Endodermal cell (in vitro differentiated cells): ENCODE measurements around the gene DHRS12. TPM values are rescaled to one million over a fixed set of nuclear protein-coding genes. Genes with fewer than 3 reads are reported as not detected.

Experiments
- DNase-seq: peaks from one replicate; pipeline ENCODE4 v3.0.0-alpha.2; 2017
- H3K27ac ChIP-seq: 2 replicates; pipeline ENCODE4 v1.5.1; 2013; ENCODE audit warnings: mild to moderate bottlenecking, low read depth, low read length, moderate library complexity
- H3K27me3 ChIP-seq: 2 replicates; pipeline ENCODE4 v1.6.1; 2013; ENCODE audit warnings: mild to moderate bottlenecking, low read length, moderate library complexity; ENCODE audit not compliant: insufficient read depth, control insufficient read depth, poor library complexity, severe bottlenecking
- H3K36me3 ChIP-seq: 2 replicates; pipeline ENCODE4 v1.7.0; 2013; ENCODE audit warnings: mild to moderate bottlenecking, low read length, moderate library complexity; ENCODE audit not compliant: control insufficient read depth, insufficient read depth
- H3K4me1 ChIP-seq: one replicate; pipeline ENCODE4 v1.7.0; 2013; ENCODE audit warnings: low read length; ENCODE audit not compliant: control insufficient read depth, insufficient read depth
- H3K4me3 ChIP-seq: 2 replicates; pipeline ENCODE4 v1.5.1; 2013; ENCODE audit warnings: mild to moderate bottlenecking, low read length, moderate library complexity
- H3K9ac ChIP-seq: 2 replicates; pipeline ENCODE4 v1.6.1; 2013; ENCODE audit warnings: mild to moderate bottlenecking, low read length, moderate library complexity; ENCODE audit not compliant: poor library complexity, severe bottlenecking; ENCODE audit errors: extremely low read depth
- H3K9me3 ChIP-seq: 2 replicates; pipeline ENCODE4 v1.6.1; 2013; ENCODE audit warnings: mild to moderate bottlenecking, low read length, moderate library complexity; ENCODE audit not compliant: control insufficient read depth
- H3K27ac Mint-ChIP-seq: 2 replicates; pipeline ENCODE4 v1.8.0; 2020; ENCODE audit warnings: mixed read lengths
- H3K27me3 Mint-ChIP-seq: 2 replicates; pipeline ENCODE4 v1.8.0; 2021; ENCODE audit warnings: mild to moderate bottlenecking, mixed read lengths; ENCODE audit not compliant: insufficient read depth
- H3K36me3 Mint-ChIP-seq: 2 replicates; pipeline ENCODE4 v1.8.0; 2020; ENCODE audit warnings: low read depth, mixed read lengths
- H3K4me1 Mint-ChIP-seq: 2 replicates; pipeline ENCODE4 v1.8.0; 2020; ENCODE audit warnings: mixed read lengths
- H3K4me3 Mint-ChIP-seq: 2 replicates; pipeline ENCODE4 v1.8.0; 2020; ENCODE audit warnings: mild to moderate bottlenecking, moderate library complexity, mixed read lengths
- H3K9me3 Mint-ChIP-seq: 2 replicates; pipeline ENCODE4 v1.8.0; 2020; ENCODE audit warnings: mild to moderate bottlenecking, mixed read lengths
- WGBS, 2 experiments: methylation state at CpG; one replicate each; pipeline versions ENCODE4 v1.1.5 to v1.1.7; 2013; ENCODE audit warnings: missing lambda C conversion rate in 2 of 2, mixed read lengths in 1 of 2; ENCODE audit not compliant: insufficient coverage in 1 of 2, insufficient read length in 1 of 2; 5-methylcytosine and 5-hydroxymethylcytosine counted together
- total RNA-seq, 2 donors: library from RNA; stranded (reverse); fragmentation: NEBNext Ultra II Directional in 1 of 2; extraction: Animal tissue kit (Norgen Biotek cat#: 25700) in 1 of 2; gene quantifications; 2 replicates in 1 of 2; 3 replicates in 1 of 2; pipeline ENCODE4 v1.2.1, GENCODE V29; 2021
- TF ChIP-seq, protein P1 (sequence below): fragments of 200-600 bp; sonication (generic); conservative IDR thresholded peaks from 2 replicates; pipeline ENCODE4 v1.5.0; 2021; ENCODE audit warnings: antibody characterized with exemption, mild to moderate bottlenecking

DHRS12 gene
- total RNA-seq, 2 donors from 2014 or later = 13.8 to 19.8 TPM

DNA sequence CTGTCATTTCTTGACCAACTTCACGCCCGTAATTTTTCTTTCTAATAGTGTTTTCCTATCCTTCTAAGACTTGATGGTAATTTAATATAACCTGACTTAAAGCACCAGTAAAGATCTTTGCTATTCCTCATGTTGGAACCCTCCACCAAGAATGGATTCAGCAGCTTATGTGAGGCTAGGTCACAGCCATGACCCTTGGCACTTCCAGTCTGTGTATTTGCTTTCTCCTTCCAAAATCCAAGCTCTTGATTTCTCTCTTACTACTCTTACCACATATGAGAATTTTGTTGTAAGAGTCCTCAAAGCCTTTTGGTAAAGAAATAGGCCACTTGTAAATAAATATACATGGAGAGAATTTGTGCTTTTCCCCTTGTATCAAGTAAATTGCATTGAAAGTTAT is 61.4 kb downstream of the DHRS12 start:
- Mint-ChIP-seq H3K4me1 (no peaks in the 10 kb centered on the region), H3K4me3 (no peak overlapping the region), H3K36me3 (peaks cover 33% of the 10 kb centered on the region), H3K27me3 (no peaks in the 10 kb centered on the region), H3K9me3 (peaks cover 8% of the 10 kb centered on the region), H3K27ac (no peak overlapping the region)
- whole genome bisulfite sequencing, 2 experiments = 87 to 100% methylated on average over 2 of the region's 2 CpGs
- TF ChIP-seq, protein P1, sequence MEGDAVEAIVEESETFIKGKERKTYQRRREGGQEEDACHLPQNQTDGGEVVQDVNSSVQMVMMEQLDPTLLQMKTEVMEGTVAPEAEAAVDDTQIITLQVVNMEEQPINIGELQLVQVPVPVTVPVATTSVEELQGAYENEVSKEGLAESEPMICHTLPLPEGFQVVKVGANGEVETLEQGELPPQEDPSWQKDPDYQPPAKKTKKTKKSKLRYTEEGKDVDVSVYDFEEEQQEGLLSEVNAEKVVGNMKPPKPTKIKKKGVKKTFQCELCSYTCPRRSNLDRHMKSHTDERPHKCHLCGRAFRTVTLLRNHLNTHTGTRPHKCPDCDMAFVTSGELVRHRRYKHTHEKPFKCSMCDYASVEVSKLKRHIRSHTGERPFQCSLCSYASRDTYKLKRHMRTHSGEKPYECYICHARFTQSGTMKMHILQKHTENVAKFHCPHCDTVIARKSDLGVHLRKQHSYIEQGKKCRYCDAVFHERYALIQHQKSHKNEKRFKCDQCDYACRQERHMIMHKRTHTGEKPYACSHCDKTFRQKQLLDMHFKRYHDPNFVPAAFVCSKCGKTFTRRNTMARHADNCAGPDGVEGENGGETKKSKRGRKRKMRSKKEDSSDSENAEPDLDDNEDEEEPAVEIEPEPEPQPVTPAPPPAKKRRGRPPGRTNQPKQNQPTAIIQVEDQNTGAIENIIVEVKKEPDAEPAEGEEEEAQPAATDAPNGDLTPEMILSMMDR = no peak
- no peak overlapping the region for H3K9ac ChIP-seq
- H3K36me3 ChIP-seq = peaks cover 34% of the 10 kb centered on the region
- no peak for DNase-seq
- no peak overlapping the region for H3K27ac ChIP-seq
- H3K27me3 ChIP-seq = no peaks in the 10 kb centered on the region
- no peak overlapping the region for H3K4me3 ChIP-seq
- H3K9me3 ChIP-seq = peaks cover 18% of the 10 kb centered on the region
- H3K4me1 ChIP-seq = no peaks in the 10 kb centered on the region

DNA sequence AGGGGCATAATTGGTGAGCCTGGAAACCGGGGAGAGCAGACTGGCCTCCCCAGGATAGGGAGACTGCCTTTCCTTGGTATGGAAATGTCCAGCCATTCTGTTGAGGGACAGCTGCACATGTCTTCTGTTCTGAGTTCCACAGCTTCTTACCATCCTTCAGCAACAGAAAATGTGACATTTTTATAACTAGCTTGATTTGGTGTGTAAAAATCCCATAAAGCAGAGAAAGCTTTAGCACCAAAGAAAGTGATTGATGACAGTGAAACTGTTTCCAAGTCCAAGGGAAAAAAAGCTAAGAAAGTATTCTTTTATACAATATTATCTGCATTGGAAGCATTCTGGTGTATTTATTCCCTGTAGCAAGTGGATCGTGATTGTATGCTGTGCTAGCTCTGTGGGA is 61.9 kb downstream of the DHRS12 start:
- H3K27me3 Mint-ChIP-seq = no peaks in the 10 kb centered on the region
- TF ChIP-seq, protein P1 = no peak

DNA sequence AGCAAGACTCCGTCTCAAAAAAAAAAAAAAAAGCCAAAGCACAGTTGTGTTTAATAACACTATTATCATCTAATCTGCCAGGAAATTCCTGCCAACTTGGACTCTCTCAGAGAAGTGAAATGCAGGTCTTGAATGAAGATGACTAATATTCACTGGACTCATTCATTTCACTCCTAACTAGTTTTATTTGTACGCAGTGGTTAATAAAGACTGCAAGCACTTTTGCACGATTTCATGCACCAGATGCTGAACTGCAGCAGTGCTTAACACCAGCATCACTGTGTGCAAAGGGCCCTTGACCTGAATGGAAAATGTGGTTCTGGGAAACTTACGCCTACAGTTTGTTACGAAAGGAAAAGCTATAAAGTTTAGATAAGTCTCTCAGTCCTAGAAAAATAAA is 63.3 kb downstream of the DHRS12 start:
- TF ChIP-seq, protein P1 = no peak
- peaks cover 22% of the 10 kb centered on the region for H3K36me3 Mint-ChIP-seq
- 95 to 100% methylated on average over 3 to 5 of the region's 5 CpGs for WGBS, 2 experiments
- Histone ChIP-seq H3K27me3 (no peaks in the 10 kb centered on the region), H3K27ac (no peak overlapping the region), H3K4me3 (no peak overlapping the region), H3K9ac (no peak overlapping the region), H3K36me3 (peaks cover 28% of the 10 kb centered on the region), H3K9me3 (no peaks in the 10 kb centered on the region), H3K4me1 (no peaks in the 10 kb centered on the region)
- H3K4me1 Mint-ChIP-seq = no peaks in the 10 kb centered on the region
- no peak overlapping the region for H3K4me3 Mint-ChIP-seq
- H3K27ac Mint-ChIP-seq = no peak overlapping the region
- no peaks in the 10 kb centered on the region for H3K9me3 Mint-ChIP-seq
- no peaks in the 10 kb centered on the region for H3K27me3 Mint-ChIP-seq
- DNase-seq = no peak

More for the DNA sequence above, 61.9 kb downstream of the DHRS12 start:
- 97 to 100% methylated on average over 2 of the region's 2 CpGs for WGBS, 2 experiments
- Histone ChIP-seq H3K9me3 (peaks cover 12% of the 10 kb centered on the region), H3K27ac (no peak overlapping the region), H3K4me1 (no peaks in the 10 kb centered on the region), H3K4me3 (no peak overlapping the region), H3K36me3 (peaks cover 28% of the 10 kb centered on the region), H3K27me3 (no peaks in the 10 kb centered on the region), H3K9ac (no peak overlapping the region)
- Mint-ChIP-seq H3K27ac (no peak overlapping the region), H3K4me3 (no peak overlapping the region), H3K36me3 (peaks cover 27% of the 10 kb centered on the region), H3K9me3 (peaks cover 3% of the 10 kb centered on the region), H3K4me1 (no peaks in the 10 kb centered on the region)
- no peak for DNase-seq
